ENCODE results near the gene PAXX.
"Not testable (repeated sequence)": the region's sequence is repeated elsewhere in the genome, so short reads cannot be mapped to it uniquely, and the experiment has no call there.

The PAXX gene

GRCh38 chr9:137031904-137032640 is 39.9 kb downstream of the PAXX start, which contains the start of gene FUT7:
TSS of gene FUT7 (minus strand) at chr9:137032088. CDS start at chr9:137031991, 97 bp downstream.
- ChIA-PET POLR2A (no interaction called here), CTCF (no interaction called here)
- TF ChIP-seq SUZ12 (IDR thresholded peaks at IDR 0.05) = no peak
- no peak for TF ChIP-seq BHLHE40 (IDR thresholded peaks at IDR 0.05; ENCODE audit: borderline replicate concordance)
- no peak for TF ChIP-seq NFRKB (IDR thresholded peaks at IDR 0.05)
- TF ChIP-seq PKNOX1 (IDR thresholded peaks at IDR 0.05) = no peak
- TF ChIP-seq FOXM1 (IDR thresholded peaks at IDR 0.05; ENCODE audit: borderline replicate concordance) = no peak
- TF ChIP-seq ARNT (IDR thresholded peaks at IDR 0.05) = no peak
- DNase-seq (ENCODE audit: extremely low spot score) = no peak

GRCh38 chr9:137032858-137033257 is 40.6 kb downstream of the PAXX start:
- TF ChIP-seq LEF1 (IDR thresholded peaks at IDR 0.05; ENCODE audit: borderline replicate concordance) (no peak), FOXA1 (IDR thresholded peaks at IDR 0.05) (no peak), HDGF (IDR thresholded peaks at IDR 0.05; ENCODE audit: borderline replicate concordance) (no peak), BHLHE40 (IDR thresholded peaks at IDR 0.05; ENCODE audit: borderline replicate concordance) (no peak), CTBP1 (IDR thresholded peaks at IDR 0.05; ENCODE audit: borderline replicate concordance) (no peak), ARNT (IDR thresholded peaks at IDR 0.05) (no peak)
- DNase-seq (ENCODE audit: extremely low spot score) = no peak
- ChIA-PET POLR2A (no interaction called here), CTCF (no interaction called here)

GRCh38 chr9:137033481-137033880 is 41.3 kb downstream of the PAXX start:
- DNase-seq (ENCODE audit: extremely low spot score); POLR2A ChIA-PET: not testable (repeated sequence)
- CTCF ChIA-PET = interaction anchor here (2.5 kb wide), 1 partner anchor 86 kb away, joined by 45 read pairs; no protein-coding TSS in a partner anchor

- no peak for TF ChIP-seq FOXM1 (IDR thresholded peaks at IDR 0.05; ENCODE audit: borderline replicate concordance)
- no peak for TF ChIP-seq NFRKB (IDR thresholded peaks at IDR 0.05)
- TF ChIP-seq TARDBP (IDR thresholded peaks at IDR 0.05) = no peak
- no peak for TF ChIP-seq BHLHE40 (IDR thresholded peaks at IDR 0.05; ENCODE audit: borderline replicate concordance)
- no peak for TF ChIP-seq ARNT (IDR thresholded peaks at IDR 0.05)
- no peak for TF ChIP-seq LEF1 (IDR thresholded peaks at IDR 0.05; ENCODE audit: borderline replicate concordance)
- TF ChIP-seq ELF4 (IDR thresholded peaks at IDR 0.05) = no peak
- TF ChIP-seq L3MBTL2 (conservative IDR thresholded peaks at IDR 0.05) = no peak
- TF ChIP-seq SP1 (IDR thresholded peaks at IDR 0.05) = no peak
- TF ChIP-seq FOXA1 (IDR thresholded peaks at IDR 0.05) = no peak
- no peak for TF ChIP-seq PKNOX1 (IDR thresholded peaks at IDR 0.05)
- no peak for TF ChIP-seq CTBP1 (IDR thresholded peaks at IDR 0.05; ENCODE audit: borderline replicate concordance)
- TF ChIP-seq ZNF384 (IDR thresholded peaks at IDR 0.05) = no peak
- no peak for TF ChIP-seq SUZ12 (IDR thresholded peaks at IDR 0.05)
- no peak for TF ChIP-seq HDGF (IDR thresholded peaks at IDR 0.05; ENCODE audit: borderline replicate concordance)
- ChIA-PET CTCF (interaction anchor here (0.6 to 2.5 kb wide), 9 partner anchors 10 to 247 kb away, joined by 3 to 45 read pairs (median 10); partner anchors contain the start of gene NPDC1), POLR2A (interaction anchor here (1.3 to 3.0 kb wide), 2 partner anchors 52 to 85 kb away, joined by 3 to 14 read pairs; partner anchors contain the start of gene MAN1B1)
- DNase-seq (ENCODE audit: extremely low spot score) = no peak
Observed at GRCh38 chr9:137034039-137034708, 42.0 kb downstream of the PAXX start.

- POLR2A ChIA-PET = interaction anchor here (0.9 to 3.0 kb wide), 4 partner anchors 42 to 137 kb away, joined by 3 to 14 read pairs (median 3); partner anchors contain the start of gene MAN1B1
- CTCF ChIA-PET = interaction anchor here (0.6 to 2.5 kb wide), 16 partner anchors 9 to 248 kb away, joined by 3 to 45 read pairs (median 4); partner anchors contain the start of genes AJM1 and NPDC1
- peak; percentile 90 for DNase-seq (ENCODE audit: extremely low spot score)
- TF ChIP-seq SP1 (IDR thresholded peaks at IDR 0.05) (no peak), TARDBP (IDR thresholded peaks at IDR 0.05) (no peak), ELF4 (IDR thresholded peaks at IDR 0.05) (no peak), ARNT (IDR thresholded peaks at IDR 0.05) (no peak), NFRKB (IDR thresholded peaks at IDR 0.05) (no peak), L3MBTL2 (conservative IDR thresholded peaks at IDR 0.05) (no peak), CTBP1 (IDR thresholded peaks at IDR 0.05; ENCODE audit: borderline replicate concordance) (no peak), FOXK2 (IDR thresholded peaks at IDR 0.05) (no peak), LEF1 (IDR thresholded peaks at IDR 0.05; ENCODE audit: borderline replicate concordance) (no peak), HDGF (IDR thresholded peaks at IDR 0.05; ENCODE audit: borderline replicate concordance) (no peak), BHLHE40 (IDR thresholded peaks at IDR 0.05; ENCODE audit: borderline replicate concordance) (no peak), FOXM1 (IDR thresholded peaks at IDR 0.05; ENCODE audit: borderline replicate concordance) (no peak), SUZ12 (IDR thresholded peaks at IDR 0.05) (no peak), FOXA1 (IDR thresholded peaks at IDR 0.05) (no peak), ZNF384 (IDR thresholded peaks at IDR 0.05) (no peak)
Observed at GRCh38 chr9:137034709-137035506, 42.7 kb downstream of the PAXX start.

- POLR2A ChIA-PET = interaction anchor here (0.9 to 3.0 kb wide), 4 partner anchors 42 to 138 kb away, joined by 3 to 14 read pairs (median 3); partner anchors contain the start of gene MAN1B1
- TF ChIP-seq FOXK2 (IDR thresholded peaks at IDR 0.05) (no peak), NFRKB (IDR thresholded peaks at IDR 0.05) (no peak), ARNT (IDR thresholded peaks at IDR 0.05) (no peak), TARDBP (IDR thresholded peaks at IDR 0.05) (no peak), BHLHE40 (IDR thresholded peaks at IDR 0.05; ENCODE audit: borderline replicate concordance) (no peak), HDGF (IDR thresholded peaks at IDR 0.05; ENCODE audit: borderline replicate concordance) (no peak), CTBP1 (IDR thresholded peaks at IDR 0.05; ENCODE audit: borderline replicate concordance) (no peak), SUZ12 (IDR thresholded peaks at IDR 0.05) (no peak), SP1 (IDR thresholded peaks at IDR 0.05) (no peak), FOXM1 (IDR thresholded peaks at IDR 0.05; ENCODE audit: borderline replicate concordance) (no peak), ZNF384 (IDR thresholded peaks at IDR 0.05) (no peak), ELF4 (IDR thresholded peaks at IDR 0.05) (no peak)
- CTCF ChIA-PET = interaction anchor here (0.5 to 2.5 kb wide), 17 partner anchors 9 to 249 kb away, joined by 3 to 45 read pairs (median 4); partner anchors contain the start of genes AJM1 and NPDC1
- DNase-seq (ENCODE audit: extremely low spot score) = no peak
Observed at GRCh38 chr9:137035507-137035834, 43.2 kb downstream of the PAXX start.
